ENCODE measurements around the gene TMEM233.

The TMEM233 gene

GRCh38 chr12:119660076-119660475, 66.5 kb downstream of the TMEM233 start:
- no peak overlapping the region for H3K4me3 ChIP-seq (IDR thresholded peaks at IDR 0.05; ENCODE audit: insufficient read depth, low read depth, low read length)
- H3K27ac ChIP-seq: no peak overlapping the region
- H3K4me1 ChIP-seq (ENCODE audit: low read depth, poor library complexity, severe bottlenecking): no peaks in the 10 kb centered on the region
- no peaks in the 10 kb centered on the region for H3K27me3 ChIP-seq (ENCODE audit: insufficient read depth, low read depth)
- no peak overlapping the region for H3K9ac ChIP-seq
- no peak for TF ChIP-seq CTCF (conservative IDR thresholded peaks at IDR 0.05; ENCODE audit: low read depth, low read length)
- H2AFZ ChIP-seq (ENCODE audit: low read depth): no peak overlapping the region
- H4K20me1 ChIP-seq (ENCODE audit: insufficient read depth): no peaks in the 10 kb centered on the region
- no peaks in the 10 kb centered on the region for H3K79me2 ChIP-seq (ENCODE audit: insufficient read depth, low read depth)
- no peaks in the 10 kb centered on the region for H3K36me3 ChIP-seq (ENCODE audit: insufficient read depth)
- H3K4me2 ChIP-seq: no peak overlapping the region

- Histone ChIP-seq H3K36me3 (ENCODE audit: insufficient read depth) (no peaks in the 10 kb centered on the region), H3K27ac (no peak overlapping the region), H3K27me3 (ENCODE audit: insufficient read depth, low read depth) (no peaks in the 10 kb centered on the region), H3K79me2 (ENCODE audit: insufficient read depth, low read depth) (no peaks in the 10 kb centered on the region), H3K4me2 (no peak overlapping the region), H3K4me1 (ENCODE audit: low read depth, poor library complexity, severe bottlenecking) (no peaks in the 10 kb centered on the region), H2AFZ (ENCODE audit: low read depth) (no peak overlapping the region), H3K4me3 (IDR thresholded peaks at IDR 0.05; ENCODE audit: insufficient read depth, low read depth, low read length) (no peak overlapping the region), H3K9ac (no peak overlapping the region), H4K20me1 (ENCODE audit: insufficient read depth) (no peaks in the 10 kb centered on the region)
- TF ChIP-seq CTCF (conservative IDR thresholded peaks at IDR 0.05; ENCODE audit: low read depth, low read length): no peak
Measured at GRCh38 chr12:119661882-119662281, 68.3 kb downstream of the TMEM233 start.

GRCh38 chr12:119664642-119665041, 71.1 kb downstream of the TMEM233 start:
- Histone ChIP-seq H3K27ac (no peak overlapping the region), H2AFZ (ENCODE audit: low read depth) (no peak overlapping the region), H3K9ac (no peak overlapping the region), H3K79me2 (ENCODE audit: insufficient read depth, low read depth) (peaks cover 11% of the 10 kb centered on the region), H4K20me1 (ENCODE audit: insufficient read depth) (no peaks in the 10 kb centered on the region), H3K4me2 (no peak overlapping the region), H3K36me3 (ENCODE audit: insufficient read depth) (no peaks in the 10 kb centered on the region), H3K4me1 (ENCODE audit: low read depth, poor library complexity, severe bottlenecking) (no peaks in the 10 kb centered on the region), H3K27me3 (ENCODE audit: insufficient read depth, low read depth) (no peaks in the 10 kb centered on the region), H3K4me3 (IDR thresholded peaks at IDR 0.05; ENCODE audit: insufficient read depth, low read depth, low read length) (no peak overlapping the region)
- TF ChIP-seq CTCF (conservative IDR thresholded peaks at IDR 0.05; ENCODE audit: low read depth, low read length): no peak

GRCh38 chr12:119665164-119665929, 71.8 kb downstream of the TMEM233 start:
- H3K36me3 ChIP-seq (ENCODE audit: insufficient read depth): no peaks in the 10 kb centered on the region
- no peak overlapping the region for H2AFZ ChIP-seq (ENCODE audit: low read depth)
- H3K4me2 ChIP-seq: no peak overlapping the region
- no peak overlapping the region for H3K27ac ChIP-seq
- H3K79me2 ChIP-seq (ENCODE audit: insufficient read depth, low read depth): peaks cover 18% of the 10 kb centered on the region
- no peaks in the 10 kb centered on the region for H3K4me1 ChIP-seq (ENCODE audit: low read depth, poor library complexity, severe bottlenecking)
- no peak for TF ChIP-seq CTCF (conservative IDR thresholded peaks at IDR 0.05; ENCODE audit: low read depth, low read length)
- no peaks in the 10 kb centered on the region for H4K20me1 ChIP-seq (ENCODE audit: insufficient read depth)
- no peak overlapping the region for H3K9ac ChIP-seq
- H3K27me3 ChIP-seq (ENCODE audit: insufficient read depth, low read depth): no peaks in the 10 kb centered on the region
- H3K4me3 ChIP-seq (IDR thresholded peaks at IDR 0.05; ENCODE audit: insufficient read depth, low read depth, low read length): no peak overlapping the region

Measured in KMS-11 (cell line).